Tibial artery (tissue), 4 donors: ENCODE results near the gene PRKAG2.
"Not testable (repeated sequence)": the region's sequence is repeated elsewhere in the genome, so short reads cannot be mapped to it uniquely, and the experiment has no call there.

Experiments used
- DNase-seq, 2 donors: peaks; one replicate each; pipeline ENCODE4 v3.0.0-alpha.2; 2019
- H3K27ac ChIP-seq, 2 donors: fragments of 200-600 bp; sonication (generic) in 1 of 2; 1 replicate in 1 of 2; 2 replicates in 1 of 2; pipeline ENCODE4 v1.5.1; 2018 to 2019; ENCODE audit warnings: mild to moderate bottlenecking in 1 of 2
- H3K27me3 ChIP-seq, 2 donors: fragments of 200-600 bp; sonication (generic) in 1 of 2; one replicate each; pipeline versions ENCODE4 v1.5.1 to v1.6.0; 2016 to 2019
- H3K36me3 ChIP-seq, 3 donors: fragments of 200-600 bp; sonication (generic) in 2 of 3; one replicate each; pipeline ENCODE4 v1.5.1; 2016 to 2019; ENCODE audit warnings: mild to moderate bottlenecking in 2 of 3
- H3K4me1 ChIP-seq, 4 donors: fragments of 200-600 bp; sonication (generic) in 2 of 4; 1 replicate in 3 of 4; 2 replicates in 1 of 4; pipeline ENCODE4 v1.5.1; 2016 to 2019
- H3K4me3 ChIP-seq, 2 donors: fragments of 200-600 bp; sonication (generic) in 1 of 2; 1 replicate in 1 of 2; 2 replicates in 1 of 2; pipeline ENCODE4 v1.5.1; 2018 to 2019; ENCODE audit warnings: mild to moderate bottlenecking in 2 of 2
- H3K9me3 ChIP-seq, 3 donors: fragments of 200-600 bp; sonication (generic) in 1 of 3; one replicate each; pipeline ENCODE4 v1.5.1; 2016 to 2019
- CTCF ChIP-seq, 2 experiments: fragments of 200-600 bp in 1 of 2; fragments of 450-650 bp in 1 of 2; IDR thresholded peaks; one replicate each; pipeline ENCODE4 v1.5.1; 2017 to 2019; ENCODE audit warnings: antibody characterized with exemption in 2 of 2, mild to moderate bottlenecking in 1 of 2, moderate library complexity in 1 of 2
- intact Hi-C: fragments of 100-400 bp; cut with DNase I; formaldehyde crosslinking; loops from one replicate; pipeline ENCODE4 v1.15.0; 2023; ENCODE audit warnings: low total_unique reads

The PRKAG2 gene

DNA sequence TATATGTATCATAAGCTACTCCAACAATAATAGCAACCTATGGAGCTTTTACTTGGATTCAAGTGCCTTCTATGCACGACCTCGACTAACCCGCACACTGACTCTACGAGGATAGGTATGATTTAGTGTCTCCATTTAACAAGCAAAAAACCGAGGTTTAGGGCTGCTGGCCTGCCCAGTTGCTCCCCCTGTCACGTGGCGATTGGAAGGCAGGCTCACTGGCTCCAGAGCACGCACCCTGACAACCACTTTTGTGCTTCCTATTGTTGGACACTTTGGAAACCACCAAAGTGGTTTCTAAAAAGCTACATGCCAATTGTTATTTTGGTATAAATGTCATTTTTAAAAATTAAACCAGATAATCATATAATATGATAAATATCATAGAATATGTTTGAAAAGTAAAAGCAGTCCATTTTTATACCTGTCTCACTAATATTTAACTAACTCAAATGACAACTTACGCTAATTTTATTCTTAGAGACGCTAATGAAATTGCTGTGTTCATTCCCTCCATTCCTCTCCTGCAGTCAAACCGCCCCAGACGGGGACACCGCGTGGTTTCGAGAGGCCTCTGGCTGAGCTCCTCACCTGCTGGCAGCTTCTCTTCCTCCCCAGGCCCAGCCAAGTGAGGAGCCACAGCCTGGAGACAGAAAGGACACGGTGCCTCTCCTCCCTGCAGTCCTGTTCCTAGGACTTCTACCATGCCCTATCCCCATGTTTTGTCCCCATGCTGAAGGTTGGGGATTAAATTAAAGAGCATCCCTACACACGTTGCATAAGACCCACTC lies 335.0 kb downstream of the PRKAG2 start:
- no peaks in the 10 kb centered on the region for H3K27me3 ChIP-seq
- intact Hi-C loops = no loop called here
- H3K4me1 ChIP-seq = peaks cover 0 to 23% (median 16%) of the 10 kb centered on the region in 4 donors
- DNase-seq = no peak
- no peak overlapping the region for H3K4me3 ChIP-seq
- H3K27ac ChIP-seq = no peak overlapping the region
- no peaks in the 10 kb centered on the region for H3K36me3 ChIP-seq
- TF ChIP-seq CTCF (IDR thresholded peaks at IDR 0.05) = no peak
- no peaks in the 10 kb centered on the region for H3K9me3 ChIP-seq

DNA sequence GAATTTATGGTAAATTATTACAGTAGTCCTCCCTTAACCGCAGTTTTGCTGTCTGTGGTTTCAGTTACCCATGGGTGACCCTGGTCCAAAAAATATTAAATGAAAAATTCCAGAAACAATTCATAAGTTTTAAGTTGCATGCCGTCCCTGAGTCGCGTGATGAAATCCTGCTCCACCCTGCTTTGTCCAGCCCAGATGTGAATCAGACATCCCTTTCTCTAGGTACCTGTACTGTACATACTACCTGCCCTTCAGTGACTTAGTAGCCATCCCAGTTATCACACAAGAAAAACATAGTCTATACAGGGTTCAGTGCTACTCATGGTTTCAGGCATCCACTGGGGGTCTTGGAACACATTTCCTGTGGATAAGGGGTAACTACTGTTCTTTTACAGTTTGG lies 336.8 kb downstream of the PRKAG2 start:
- no peaks in the 10 kb centered on the region for H3K27me3 ChIP-seq
- no peak for TF ChIP-seq CTCF (IDR thresholded peaks at IDR 0.05)
- no peak for DNase-seq
- peaks cover 0 to 23% (median 16%) of the 10 kb centered on the region in 4 donors for H3K4me1 ChIP-seq
- H3K27ac ChIP-seq = no peak overlapping the region
- intact Hi-C loops = no loop called here
- H3K9me3 ChIP-seq = no peaks in the 10 kb centered on the region
- no peaks in the 10 kb centered on the region for H3K36me3 ChIP-seq
- no peak overlapping the region for H3K4me3 ChIP-seq

- no peak overlapping the region for H3K4me3 ChIP-seq
- H3K27me3 ChIP-seq = no peaks in the 10 kb centered on the region
- no peaks in the 10 kb centered on the region for H3K36me3 ChIP-seq
- no peak for TF ChIP-seq CTCF (IDR thresholded peaks at IDR 0.05)
- H3K4me1 ChIP-seq = peaks cover 0 to 23% (median 16%) of the 10 kb centered on the region in 4 donors
- H3K9me3 ChIP-seq = no peaks in the 10 kb centered on the region
- H3K27ac ChIP-seq = peak overlapping the region; percentile 26 to 36
- intact Hi-C loops = no loop called here
- DNase-seq = no peak
These were observed 337.7 kb downstream of the PRKAG2 start for GRCh38 chr7:151539088-151539671.

- DNase-seq = no peak
- Histone ChIP-seq H3K36me3 (no peaks in the 10 kb centered on the region), H3K4me3 (no peak overlapping the region), H3K9me3 (no peaks in the 10 kb centered on the region), H3K27ac (peak overlapping the region in 1 of 2 donors; percentile 36), H3K4me1 (peaks cover 0 to 23% (median 16%) of the 10 kb centered on the region in 4 donors), H3K27me3 (no peaks in the 10 kb centered on the region)
- no peak for TF ChIP-seq CTCF (IDR thresholded peaks at IDR 0.05)
- intact Hi-C loops = no loop called here
These were observed 338.9 kb downstream of the PRKAG2 start for GRCh38 chr7:151537818-151538561.

- H3K27me3 ChIP-seq, H3K36me3 ChIP-seq, intact Hi-C loops, H3K9me3 ChIP-seq, H3K27ac ChIP-seq, DNase-seq, H3K4me3 ChIP-seq: not testable (repeated sequence)
- peaks cover 0 to 23% (median 16%) of the 10 kb centered on the region in 4 donors for H3K4me1 ChIP-seq
These were observed 340.7 kb downstream of the PRKAG2 start for GRCh38 chr7:151536178-151536577.

GRCh38 chr7:151529842-151530241 lies 347.1 kb downstream of the PRKAG2 start:
- no peaks in the 10 kb centered on the region for H3K27me3 ChIP-seq
- intact Hi-C loops = no loop called here
- DNase-seq = no peak

More at GRCh38 chr7:151529842-151530241, 347.1 kb downstream of the PRKAG2 start:
- H3K9me3 ChIP-seq = peaks cover 0 to 14% (median 0%) of the 10 kb centered on the region in 3 donors
- H3K27ac ChIP-seq = no peak overlapping the region
- H3K4me3 ChIP-seq = no peak overlapping the region
- no peaks in the 10 kb centered on the region for H3K36me3 ChIP-seq
- no peak for TF ChIP-seq CTCF (IDR thresholded peaks at IDR 0.05)
- no peaks in the 10 kb centered on the region for H3K4me1 ChIP-seq
